Lower leg skin (tissue), 3 donors: ENCODE measurements around the gene CACNA1D.

Source experiments
- CTCF ChIP-seq, 3 donors: fragments of 450-650 bp; IDR thresholded peaks; one replicate each; pipeline ENCODE4 v1.5.1; 2016; ENCODE audit warnings: antibody characterized with exemption in 3 of 3, mild to moderate bottlenecking in 3 of 3, moderate library complexity in 2 of 3
- POLR2A ChIP-seq, 2 donors: fragments of 450-650 bp; IDR thresholded peaks; one replicate each; pipeline ENCODE4 v1.6.1; 2016 to 2017; ENCODE audit warnings: antibody characterized with exemption in 2 of 2, mild to moderate bottlenecking in 1 of 2, moderate library complexity in 1 of 2

DNA sequence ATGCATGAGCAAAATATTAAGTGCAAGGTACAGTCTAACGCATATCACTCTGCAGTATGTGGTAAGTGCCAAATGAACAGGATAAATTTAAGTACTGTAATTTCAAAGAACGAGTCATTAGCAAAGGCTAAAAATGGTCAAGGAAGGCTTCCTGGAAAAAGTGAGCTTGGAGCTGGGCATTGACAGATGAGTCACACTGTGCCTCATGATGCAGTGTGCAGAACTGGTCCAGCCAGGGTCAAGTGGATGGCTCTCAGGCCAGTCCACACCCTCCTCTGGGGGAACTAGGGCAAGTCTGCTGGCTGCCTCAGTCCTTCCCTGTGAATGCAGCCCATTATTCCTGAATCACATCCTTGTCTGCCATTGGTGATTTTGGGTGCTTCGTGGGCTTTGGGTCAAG, 76.3 kb downstream of the CACNA1D start:
- no peak for TF ChIP-seq CTCF (IDR thresholded peaks at IDR 0.05)
- no peak for TF ChIP-seq POLR2A (IDR thresholded peaks at IDR 0.05)
